Endodermal cell (in vitro differentiated cells): Measurements from ENCODE around the gene FAF1. TPM values are rescaled to one million over a fixed set of nuclear protein-coding genes. Genes with fewer than 3 reads are reported as not detected.

ENCODE experiments used
- DNase-seq: peaks from one replicate; pipeline ENCODE4 v3.0.0-alpha.2; 2017
- H3K27ac ChIP-seq: 2 replicates; pipeline ENCODE4 v1.5.1; 2013; ENCODE audit warnings: mild to moderate bottlenecking, low read depth, low read length, moderate library complexity
- H3K27me3 ChIP-seq: 2 replicates; pipeline ENCODE4 v1.6.1; 2013; ENCODE audit warnings: mild to moderate bottlenecking, low read length, moderate library complexity; ENCODE audit not compliant: insufficient read depth, control insufficient read depth, poor library complexity, severe bottlenecking
- H3K36me3 ChIP-seq: 2 replicates; pipeline ENCODE4 v1.7.0; 2013; ENCODE audit warnings: mild to moderate bottlenecking, low read length, moderate library complexity; ENCODE audit not compliant: control insufficient read depth, insufficient read depth
- H3K4me1 ChIP-seq: one replicate; pipeline ENCODE4 v1.7.0; 2013; ENCODE audit warnings: low read length; ENCODE audit not compliant: control insufficient read depth, insufficient read depth
- H3K4me3 ChIP-seq: 2 replicates; pipeline ENCODE4 v1.5.1; 2013; ENCODE audit warnings: mild to moderate bottlenecking, low read length, moderate library complexity
- H3K9ac ChIP-seq: 2 replicates; pipeline ENCODE4 v1.6.1; 2013; ENCODE audit warnings: mild to moderate bottlenecking, low read length, moderate library complexity; ENCODE audit not compliant: poor library complexity, severe bottlenecking; ENCODE audit errors: extremely low read depth
- H3K9me3 ChIP-seq: 2 replicates; pipeline ENCODE4 v1.6.1; 2013; ENCODE audit warnings: mild to moderate bottlenecking, low read length, moderate library complexity; ENCODE audit not compliant: control insufficient read depth
- H3K27ac Mint-ChIP-seq: 2 replicates; pipeline ENCODE4 v1.8.0; 2020; ENCODE audit warnings: mixed read lengths
- H3K27me3 Mint-ChIP-seq: 2 replicates; pipeline ENCODE4 v1.8.0; 2021; ENCODE audit warnings: mild to moderate bottlenecking, mixed read lengths; ENCODE audit not compliant: insufficient read depth
- H3K36me3 Mint-ChIP-seq: 2 replicates; pipeline ENCODE4 v1.8.0; 2020; ENCODE audit warnings: low read depth, mixed read lengths
- H3K4me1 Mint-ChIP-seq: 2 replicates; pipeline ENCODE4 v1.8.0; 2020; ENCODE audit warnings: mixed read lengths
- H3K4me3 Mint-ChIP-seq: 2 replicates; pipeline ENCODE4 v1.8.0; 2020; ENCODE audit warnings: mild to moderate bottlenecking, moderate library complexity, mixed read lengths
- H3K9me3 Mint-ChIP-seq: 2 replicates; pipeline ENCODE4 v1.8.0; 2020; ENCODE audit warnings: mild to moderate bottlenecking, mixed read lengths
- CTCF ChIP-seq: fragments of 200-600 bp; sonication (generic); conservative IDR thresholded peaks from 2 replicates; pipeline ENCODE4 v1.5.0; 2021; ENCODE audit warnings: antibody characterized with exemption, mild to moderate bottlenecking
- WGBS, 2 experiments: methylation state at CpG; one replicate each; pipeline versions ENCODE4 v1.1.5 to v1.1.7; 2013; ENCODE audit warnings: missing lambda C conversion rate in 2 of 2, mixed read lengths in 1 of 2; ENCODE audit not compliant: insufficient coverage in 1 of 2, insufficient read length in 1 of 2; 5-methylcytosine and 5-hydroxymethylcytosine counted together
- total RNA-seq, 2 donors: library from RNA; stranded (reverse); fragmentation: NEBNext Ultra II Directional in 1 of 2; extraction: Animal tissue kit (Norgen Biotek cat#: 25700) in 1 of 2; gene quantifications; 2 replicates in 1 of 2; 3 replicates in 1 of 2; pipeline ENCODE4 v1.2.1, GENCODE V29; 2021

Gene FAF1
- total RNA-seq, 2 donors from 2014 or later, result 76.4 to 94.4 TPM

- Mint-ChIP-seq H3K4me1 (peaks cover 13% of the 10 kb centered on the region), H3K4me3 (no peak overlapping the region), H3K9me3 (no peaks in the 10 kb centered on the region), H3K36me3 (no peaks in the 10 kb centered on the region), H3K27ac (no peak overlapping the region), H3K27me3 (no peaks in the 10 kb centered on the region)
- Histone ChIP-seq H3K4me3 (no peak overlapping the region), H3K4me1 (peaks cover 2% of the 10 kb centered on the region), H3K9me3 (no peaks in the 10 kb centered on the region), H3K9ac (no peak overlapping the region), H3K27ac (no peak overlapping the region), H3K27me3 (no peaks in the 10 kb centered on the region), H3K36me3 (no peaks in the 10 kb centered on the region)
- 96 to 98% methylated on average over 6 to 7 of the region's 7 CpGs for whole genome bisulfite sequencing, 2 experiments
- TF ChIP-seq CTCF, result no peak
- DNase-seq, result no peak
Measured at GRCh38 chr1:50603274-50604271, 356.5 kb downstream of the FAF1 start.

- no peaks in the 10 kb centered on the region for H3K27me3 ChIP-seq
- no peaks in the 10 kb centered on the region for H3K4me1 ChIP-seq
- Mint-ChIP-seq H3K9me3 (no peaks in the 10 kb centered on the region), H3K27me3 (no peaks in the 10 kb centered on the region), H3K4me3 (no peak overlapping the region), H3K36me3 (peaks cover 8% of the 10 kb centered on the region), H3K27ac (no peak overlapping the region), H3K4me1 (peaks cover 13% of the 10 kb centered on the region)
- H3K4me3 ChIP-seq, result no peak overlapping the region
- no peak for DNase-seq
- H3K9me3 ChIP-seq, result no peaks in the 10 kb centered on the region
- no peak overlapping the region for H3K9ac ChIP-seq
- H3K36me3 ChIP-seq, result no peaks in the 10 kb centered on the region
- no peak for TF ChIP-seq CTCF
- no peak overlapping the region for H3K27ac ChIP-seq
Measured at GRCh38 chr1:50599546-50599945, 360.5 kb downstream of the FAF1 start.

DNA sequence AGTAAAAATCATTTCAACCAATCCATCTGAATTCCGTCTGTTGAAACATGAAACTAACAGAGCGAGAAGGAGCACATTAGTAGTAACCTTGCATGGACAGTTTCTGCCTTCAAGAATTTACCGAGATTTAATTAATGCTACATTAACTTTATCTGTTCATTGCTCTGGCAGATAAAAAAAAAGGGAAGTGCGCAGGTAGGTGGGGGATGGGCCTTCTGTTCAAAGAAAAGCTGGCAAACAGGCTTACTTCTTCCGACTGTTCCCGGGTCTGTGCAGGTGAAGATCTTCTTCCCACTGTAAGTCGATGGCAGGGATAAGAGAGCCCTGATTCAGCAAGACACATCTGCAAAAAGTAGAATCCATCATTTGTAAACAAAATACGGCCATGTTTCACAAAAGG, 364.2 kb downstream of the FAF1 start:
- no peak for DNase-seq

More for the DNA sequence above, 364.2 kb downstream of the FAF1 start:
- Histone ChIP-seq H3K4me3 (no peak overlapping the region), H3K27ac (no peak overlapping the region), H3K4me1 (no peaks in the 10 kb centered on the region), H3K27me3 (no peaks in the 10 kb centered on the region), H3K9me3 (no peaks in the 10 kb centered on the region), H3K9ac (no peak overlapping the region), H3K36me3 (no peaks in the 10 kb centered on the region)
- WGBS, 2 experiments, result 97 to 100% methylated on average over 6 to 8 of the region's 8 CpGs
- Mint-ChIP-seq H3K27ac (no peak overlapping the region), H3K36me3 (peaks cover 19% of the 10 kb centered on the region), H3K9me3 (no peaks in the 10 kb centered on the region), H3K27me3 (no peaks in the 10 kb centered on the region), H3K4me3 (no peak overlapping the region), H3K4me1 (no peaks in the 10 kb centered on the region)
- no peak for TF ChIP-seq CTCF
